K562 (cell line): ENCODE results near the gene OR4K2. TPM values are rescaled to one million over a fixed set of nuclear protein-coding genes. Genes with fewer than 3 reads are reported as not detected.

Experiments used
- ATAC-seq: fragments of 200-7000 bp; cut with Tn5 transposase; 3 replicates; pipeline ENCODE4 v1.9.1; 2020; ENCODE audit warnings: moderate library complexity
- BruUV-seq: library from RNA; stranded (reverse); fragments of 400-500 nt; replicated peaks from 2 replicates; lab custom pipeline; 2021; lab: Mats Ljungman, UMichigan
- CTCF ChIA-PET: fragments of 300-600 bp; formaldehyde crosslinking; extraction: SDS; loops from one replicate; lab custom pipeline; 2021; ENCODE audit warnings: low intra/inter-chr PET ratio; lab: Yijun Ruan, JAX
- POLR2A ChIA-PET: fragments of 300-600, 350-650 bp; sonication (Branson Sonifier 250); formaldehyde crosslinking; extraction: SDS; loops from one replicate; lab custom pipeline; 2021; ENCODE audit warnings: antibody characterized with exemption, inconsistent platforms; lab: Yijun Ruan, JAX
- DNase-seq, 4 experiments: peaks; one replicate each; pipeline versions ENCODE4 v3.0.0 to v3.0.0-alpha.2; 2011 to 2018; ENCODE audit warnings: low spot score in 3 of 4, mixed read lengths in 3 of 4; ENCODE audit errors: extremely low read depth in 1 of 4
- FAIRE-seq: peaks from 2 replicates; lab custom pipeline; 2011; peaks lifted over from hg19 to GRCh38; lab: Jason Lieb, UNC
- H2AFZ ChIP-seq: 2 replicates; pipeline ENCODE4 v1.6.0; 2011; ENCODE audit warnings: low read depth, low read length, control low read depth, inconsistent platforms
- H3K27ac ChIP-seq: fragments of 200-600 bp; 3 replicates; pipeline ENCODE4 v1.8.0; 2011; ENCODE audit warnings: low read depth, mild to moderate bottlenecking, control low read depth, inconsistent platforms, low read length, moderate library complexity, mixed read lengths; ENCODE audit errors: extremely low read depth
- H3K27me3 ChIP-seq, 2 experiments: fragments of 300-600 bp in 1 of 2; 2 replicates in 1 of 2; 3 replicates in 1 of 2; pipeline versions ENCODE4 v1.6.0 to v1.8.0; 2011; ENCODE audit warnings: inconsistent platforms in 2 of 2, low read length in 2 of 2, mild to moderate bottlenecking in 1 of 2, mixed read lengths in 1 of 2, moderate library complexity in 1 of 2; ENCODE audit not compliant: control insufficient read depth in 2 of 2, insufficient read depth in 2 of 2
- H3K36me3 ChIP-seq: fragments of 300-600 bp; 3 replicates; pipeline ENCODE4 v1.8.0; 2011; ENCODE audit warnings: mild to moderate bottlenecking, low read length, inconsistent platforms; ENCODE audit not compliant: control insufficient read depth, insufficient read depth
- H3K4me1 ChIP-seq, 2 experiments: fragments of 200-600 bp in 1 of 2; replicated peaks in 1 of 2; 2 replicates in 1 of 2; 3 replicates in 1 of 2; pipeline versions ENCODE4 v1.5.1 to v1.8.0; 2011; ENCODE audit warnings: inconsistent platforms in 2 of 2, low read length in 2 of 2, mild to moderate bottlenecking in 1 of 2, mixed read lengths in 1 of 2, moderate library complexity in 1 of 2; ENCODE audit not compliant: control insufficient read depth in 2 of 2, insufficient read depth in 2 of 2
- H3K4me2 ChIP-seq: 2 replicates; pipeline ENCODE4 v1.6.1; 2011; ENCODE audit warnings: low read length, control low read depth, inconsistent platforms, mixed read lengths; ENCODE audit not compliant: insufficient read depth
- H3K4me3 ChIP-seq: fragments of 200-600 bp; sonication (generic), shearing (Covaris generic); 2 replicates; pipeline ENCODE4 v1.5.1; 2016; ENCODE audit warnings: control low read depth, inconsistent platforms
- H3K79me2 ChIP-seq: fragments of 200-600 bp; 3 replicates; pipeline ENCODE4 v1.8.0; 2011; ENCODE audit warnings: low read length, inconsistent platforms; ENCODE audit not compliant: control insufficient read depth, insufficient read depth
- H3K9ac ChIP-seq, 2 experiments: 2 replicates each; pipeline versions ENCODE4 v1.6.0 to v1.6.1; 2011; ENCODE audit warnings: low read depth in 2 of 2, low read length in 2 of 2, control low read depth in 1 of 2, inconsistent platforms in 1 of 2, mild to moderate bottlenecking in 1 of 2, mixed read lengths in 1 of 2; ENCODE audit not compliant: insufficient read depth in 1 of 2
- H3K9me1 ChIP-seq: one replicate; pipeline ENCODE4 v1.6.0; 2011; ENCODE audit warnings: inconsistent platforms, mild to moderate bottlenecking, low read length, moderate library complexity; ENCODE audit not compliant: control insufficient read depth, insufficient read depth
- H3K9me3 ChIP-seq: replicated peaks from 2 replicates; pipeline ENCODE4 v1.5.1; 2011; ENCODE audit warnings: low read depth, low read length, inconsistent platforms; ENCODE audit not compliant: control insufficient read depth, insufficient read depth
- H4K20me1 ChIP-seq: replicated peaks from 2 replicates; pipeline ENCODE4 v1.6.1; 2011; ENCODE audit warnings: low read length, inconsistent platforms, mixed read lengths; ENCODE audit not compliant: control insufficient read depth, insufficient read depth
- BACH1 ChIP-seq: fragments of 200-800 bp; sonication (Bioruptor generic); IDR thresholded peaks from 2 replicates; pipeline ENCODE4 v1.6.1; 2016; ENCODE audit warnings: missing genetic modification characterization, missing compliant biosample characterization
- CEBPB ChIP-seq: fragments of 450-650 bp; IDR thresholded peaks from 2 replicates; pipeline ENCODE4 v1.6.1; 2016; ENCODE audit warnings: missing genetic modification characterization, missing compliant biosample characterization
- CEBPG ChIP-seq, 3 experiments: fragments of 200-800 bp in 1 of 3; sonication (Bioruptor generic) in 1 of 3; sonication (generic) in 1 of 3; formaldehyde crosslinking in 1 of 3; IDR thresholded peaks in 2 of 3; conservative IDR thresholded peaks in 1 of 3; 2 replicates each; pipeline versions ENCODE4 v1.6.1 to v1.8.0; 2016 to 2022; ENCODE audit warnings: missing compliant biosample characterization in 2 of 3, missing genetic modification characterization in 2 of 3, mild to moderate bottlenecking in 1 of 3, missing genetic modification reagents in 1 of 3
- DDX20 ChIP-seq: fragments of 450-650 bp; IDR thresholded peaks from 2 replicates; pipeline ENCODE4 v1.6.1; 2016; ENCODE audit warnings: missing genetic modification characterization, low read depth, mild to moderate bottlenecking, missing compliant biosample characterization, moderate library complexity
- HNRNPK ChIP-seq: fragments of 200-400 bp; formaldehyde crosslinking; IDR thresholded peaks from one replicate; pipeline ENCODE4 v1.6.1; 2018; ENCODE audit warnings: mild to moderate bottlenecking, low read depth, low read length; ENCODE audit not compliant: poor library complexity, severe bottlenecking
- NCOA2 ChIP-seq, 2 experiments: fragments of 450-650 bp; IDR thresholded peaks; 2 replicates each; pipeline ENCODE4 v1.6.1; 2018; ENCODE audit warnings: mild to moderate bottlenecking in 2 of 2, moderate library complexity in 1 of 2; ENCODE audit not compliant: partially characterized antibody in 2 of 2
- PYGO2 ChIP-seq: fragments of 450-650 bp; IDR thresholded peaks from 2 replicates; pipeline ENCODE4 v1.6.1; 2016; ENCODE audit warnings: mild to moderate bottlenecking, missing genetic modification characterization, moderate library complexity, missing compliant biosample characterization
- SAFB ChIP-seq: fragments of 200-400 bp; formaldehyde crosslinking; IDR thresholded peaks from 2 replicates; pipeline ENCODE4 v1.6.1; 2017; ENCODE audit warnings: low read depth, low read length, borderline replicate concordance
- SIN3B ChIP-seq: fragments of 450-650 bp; IDR thresholded peaks from 2 replicates; pipeline ENCODE4 v1.6.1; 2017; ENCODE audit warnings: low read depth, mild to moderate bottlenecking, moderate library complexity
- TAF9B ChIP-seq: fragments of 450-650 bp; IDR thresholded peaks from 2 replicates; pipeline ENCODE4 v1.6.1; 2018; ENCODE audit warnings: mild to moderate bottlenecking; ENCODE audit not compliant: partially characterized antibody
- ZNF140 ChIP-seq: fragments of 250-450 bp; sonication (Bioruptor Pico); IDR thresholded peaks from 2 replicates; pipeline ENCODE4 v1.8.0; 2021; ENCODE audit warnings: moderate library complexity, mild to moderate bottlenecking, inconsistent platforms
- in situ Hi-C: fragments of 300-500 bp; cut with MboI; formaldehyde crosslinking; loops from 4 replicates; pipeline ENCODE4 v1.15.0; 2018; ENCODE audit warnings: inconsistent platforms, mixed read lengths
- intact Hi-C: fragments of 100-400 bp; cut with micrococcal nuclease; formaldehyde crosslinking; loops from 2 replicates; pipeline ENCODE4 v1.14.2; 2022
- polyA plus RNA-seq, 8 experiments: library from polyadenylated mRNA; depleted of rRNA in 4 of 8; stranded (reverse) in 5 of 8; unstranded in 3 of 8; fragments of >200 nt; fragmentation: Nextera tagmentation in 2 of 8; fragmentation: Illumina TruSeq in 1 of 8; extraction: Ambion mirVana in 2 of 8; extraction: Trizol in 1 of 8; gene quantifications; 2 replicates each; pipeline versions ENCODE4 v1.2.1 to v1.2.3, GENCODE V29; 2011 to 2014; ENCODE audit warnings: inconsistent platforms in 1 of 8, missing spikeins in 1 of 8
- total RNA-seq, 7 experiments: library from RNA; depleted of rRNA in 6 of 7; stranded (reverse); fragments of >200 nt in 6 of 7; fragmentation: Illumina TruSeq in 2 of 7; extraction: Trizol in 2 of 7; gene quantifications; 2 replicates each; pipeline versions ENCODE4 v1.2.1 to v1.2.3, GENCODE V29; 2011 to 2021; ENCODE audit warnings: low replicate concordance in 1 of 7
- TF ChIP-seq, protein P1 (sequence below): fragments of 450-650 bp; IDR thresholded peaks from 2 replicates; pipeline ENCODE4 v1.6.1; 2016; ENCODE audit warnings: missing biosample characterization, missing genetic modification characterization
- TF ChIP-seq, protein P2 (sequence below): fragments of 250-450 bp; sonication (Bioruptor Pico); IDR thresholded peaks from 2 replicates; pipeline ENCODE4 v1.4.0; 2020; ENCODE audit warnings: mild to moderate bottlenecking, moderate library complexity, borderline replicate concordance
- TF ChIP-seq, protein P3 (sequence below): fragments of 250-450 bp; sonication (Bioruptor Pico); IDR thresholded peaks from 2 replicates; pipeline ENCODE4 v1.8.0; 2022; ENCODE audit warnings: moderate library complexity, mild to moderate bottlenecking, inconsistent platforms
- TF ChIP-seq, protein P4 (sequence below): sonication (generic); formaldehyde crosslinking; IDR thresholded peaks from 2 replicates; pipeline ENCODE4 v1.8.0; 2022; ENCODE audit warnings: missing genetic modification reagents, mild to moderate bottlenecking, borderline replicate concordance

Gene OR4K2
- total and polyA plus RNA-seq, 9 of the 15 experiments (the other 6 are each of a cell fraction or from before 2014, with no cell fraction given): not detected

DNA sequence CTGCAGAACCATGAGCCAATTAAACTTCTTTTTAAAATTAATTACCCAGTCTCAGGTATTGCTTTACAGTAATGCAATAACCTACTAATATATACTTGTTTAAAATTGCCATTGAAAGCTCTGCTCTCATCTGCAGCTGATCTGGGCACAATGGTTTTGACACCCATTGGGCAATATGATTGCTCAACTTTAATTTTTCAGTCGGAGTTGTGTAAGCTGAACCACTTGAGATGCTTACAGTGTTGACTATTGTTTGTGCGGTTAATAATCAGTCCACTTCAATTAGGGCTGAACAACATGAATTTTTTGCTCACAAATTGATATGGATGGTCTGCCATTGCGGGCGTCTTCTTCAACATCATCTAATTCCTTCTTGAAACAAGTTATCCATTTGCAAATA lies 27.5 kb downstream of the OR4K2 start (continued):
- TF ChIP-seq, protein P1, sequence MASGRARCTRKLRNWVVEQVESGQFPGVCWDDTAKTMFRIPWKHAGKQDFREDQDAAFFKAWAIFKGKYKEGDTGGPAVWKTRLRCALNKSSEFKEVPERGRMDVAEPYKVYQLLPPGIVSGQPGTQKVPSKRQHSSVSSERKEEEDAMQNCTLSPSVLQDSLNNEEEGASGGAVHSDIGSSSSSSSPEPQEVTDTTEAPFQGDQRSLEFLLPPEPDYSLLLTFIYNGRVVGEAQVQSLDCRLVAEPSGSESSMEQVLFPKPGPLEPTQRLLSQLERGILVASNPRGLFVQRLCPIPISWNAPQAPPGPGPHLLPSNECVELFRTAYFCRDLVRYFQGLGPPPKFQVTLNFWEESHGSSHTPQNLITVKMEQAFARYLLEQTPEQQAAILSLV (tag): no peak
- TF ChIP-seq BACH1 (tag) (no peak), SIN3B (no peak), HNRNPK (no peak), ZNF140 (CRISPR knock-in tag) (no peak)
- TF ChIP-seq, protein P2, sequence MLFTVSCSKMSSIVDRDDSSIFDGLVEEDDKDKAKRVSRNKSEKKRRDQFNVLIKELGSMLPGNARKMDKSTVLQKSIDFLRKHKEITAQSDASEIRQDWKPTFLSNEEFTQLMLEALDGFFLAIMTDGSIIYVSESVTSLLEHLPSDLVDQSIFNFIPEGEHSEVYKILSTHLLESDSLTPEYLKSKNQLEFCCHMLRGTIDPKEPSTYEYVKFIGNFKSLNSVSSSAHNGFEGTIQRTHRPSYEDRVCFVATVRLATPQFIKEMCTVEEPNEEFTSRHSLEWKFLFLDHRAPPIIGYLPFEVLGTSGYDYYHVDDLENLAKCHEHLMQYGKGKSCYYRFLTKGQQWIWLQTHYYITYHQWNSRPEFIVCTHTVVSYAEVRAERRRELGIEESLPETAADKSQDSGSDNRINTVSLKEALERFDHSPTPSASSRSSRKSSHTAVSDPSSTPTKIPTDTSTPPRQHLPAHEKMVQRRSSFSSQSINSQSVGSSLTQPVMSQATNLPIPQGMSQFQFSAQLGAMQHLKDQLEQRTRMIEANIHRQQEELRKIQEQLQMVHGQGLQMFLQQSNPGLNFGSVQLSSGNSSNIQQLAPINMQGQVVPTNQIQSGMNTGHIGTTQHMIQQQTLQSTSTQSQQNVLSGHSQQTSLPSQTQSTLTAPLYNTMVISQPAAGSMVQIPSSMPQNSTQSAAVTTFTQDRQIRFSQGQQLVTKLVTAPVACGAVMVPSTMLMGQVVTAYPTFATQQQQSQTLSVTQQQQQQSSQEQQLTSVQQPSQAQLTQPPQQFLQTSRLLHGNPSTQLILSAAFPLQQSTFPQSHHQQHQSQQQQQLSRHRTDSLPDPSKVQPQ (CRISPR knock-in tag): no peak
- TF ChIP-seq, protein P3, sequence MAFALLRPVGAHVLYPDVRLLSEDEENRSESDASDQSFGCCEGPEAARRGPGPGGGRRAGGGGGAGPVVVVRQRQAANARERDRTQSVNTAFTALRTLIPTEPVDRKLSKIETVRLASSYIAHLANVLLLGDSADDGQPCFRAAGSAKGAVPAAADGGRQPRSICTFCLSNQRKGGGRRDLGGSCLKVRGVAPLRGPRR: no peak

DNA sequence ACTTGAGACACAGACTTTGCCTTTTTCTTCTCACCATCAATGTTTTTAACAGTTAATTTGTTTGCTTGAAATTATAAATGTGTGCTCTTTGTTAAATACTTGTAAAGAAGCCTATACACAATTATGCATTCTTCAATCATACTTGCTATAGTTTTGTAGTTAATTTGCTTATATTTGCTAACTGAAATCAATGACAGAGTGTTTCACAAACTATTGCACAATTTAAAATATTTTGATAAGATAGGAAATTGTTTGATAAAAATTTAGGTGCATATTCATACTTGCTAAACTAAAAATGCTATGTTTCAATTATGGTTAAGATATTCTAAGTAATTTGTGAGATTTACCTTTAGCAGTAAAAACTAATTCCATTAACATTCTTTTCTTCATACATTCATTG lies 31.7 kb downstream of the OR4K2 start:
- ChIA-PET POLR2A (no interaction called here), CTCF (no interaction called here)
- Histone ChIP-seq H3K36me3 (no peaks in the 10 kb centered on the region), H3K9me3 (no peaks in the 10 kb centered on the region), H3K4me3 (no peak overlapping the region), H3K4me1 (no peaks in the 10 kb centered on the region), H3K9ac (no peak overlapping the region), H3K79me2 (no peaks in the 10 kb centered on the region), H3K27ac (no peak overlapping the region), H3K9me1 (no peaks in the 10 kb centered on the region), H3K27me3 (no peaks in the 10 kb centered on the region), H4K20me1 (no peaks in the 10 kb centered on the region), H3K4me2 (no peak overlapping the region), H2AFZ (no peak overlapping the region)
- no peak for ATAC-seq
- intact Hi-C loops (no loop called here), in situ Hi-C loops (no loop called here)
- FAIRE-seq: no peak
- BruUV-seq: no TSS peak
- no peak for DNase-seq
- TF ChIP-seq DDX20 (tag): no peak
- no peak for TF ChIP-seq SAFB
- TF ChIP-seq, protein P4, sequence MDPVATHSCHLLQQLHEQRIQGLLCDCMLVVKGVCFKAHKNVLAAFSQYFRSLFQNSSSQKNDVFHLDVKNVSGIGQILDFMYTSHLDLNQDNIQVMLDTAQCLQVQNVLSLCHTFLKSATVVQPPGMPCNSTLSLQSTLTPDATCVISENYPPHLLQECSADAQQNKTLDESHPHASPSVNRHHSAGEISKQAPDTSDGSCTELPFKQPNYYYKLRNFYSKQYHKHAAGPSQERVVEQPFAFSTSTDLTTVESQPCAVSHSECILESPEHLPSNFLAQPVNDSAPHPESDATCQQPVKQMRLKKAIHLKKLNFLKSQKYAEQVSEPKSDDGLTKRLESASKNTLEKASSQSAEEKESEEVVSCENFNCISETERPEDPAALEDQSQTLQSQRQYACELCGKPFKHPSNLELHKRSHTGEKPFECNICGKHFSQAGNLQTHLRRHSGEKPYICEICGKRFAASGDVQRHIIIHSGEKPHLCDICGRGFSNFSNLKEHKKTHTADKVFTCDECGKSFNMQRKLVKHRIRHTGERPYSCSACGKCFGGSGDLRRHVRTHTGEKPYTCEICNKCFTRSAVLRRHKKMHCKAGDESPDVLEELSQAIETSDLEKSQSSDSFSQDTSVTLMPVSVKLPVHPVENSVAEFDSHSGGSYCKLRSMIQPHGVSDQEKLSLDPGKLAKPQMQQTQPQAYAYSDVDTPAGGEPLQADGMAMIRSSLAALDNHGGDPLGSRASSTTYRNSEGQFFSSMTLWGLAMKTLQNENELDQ (CRISPR knock-in tag): no peak
- no peak for TF ChIP-seq NCOA2 (IDR thresholded peaks at IDR 0.05; ENCODE audit: partially characterized antibody in 2 of 2)
- peak; percentile 59 for TF ChIP-seq CEBPB (tag)
- no peak for TF ChIP-seq CEBPG (CRISPR knock-in tag; IDR thresholded peaks at IDR 0.05)
- peak; percentile 18 to 80; a peak in 2 of 4 replicates for TF ChIP-seq CEBPG (tag; conservative IDR thresholded peaks at IDR 0.05 in 1 of 2, IDR thresholded peaks at IDR 0.05 in 1 of 2)
- TF ChIP-seq PYGO2 (tag): no peak
- no peak for TF ChIP-seq TAF9B
